NCI-H146 treated with DMSO at 0.1 percent for 48 hours (cell line): ENCODE results near the gene ARID4B.
"Not testable (repeated sequence)": the region's sequence is repeated elsewhere in the genome, so short reads cannot be mapped to it uniquely, and the experiment has no call there.

Source experiments
- DNase-seq: peaks from one replicate; lab custom pipeline; 2025; ENCODE audit not compliant: unreplicated experiment; lab: John Stamatoyannopoulos, UW

ARID4B gene

GRCh38 chr1:235330918-235331285 is 2.9 kb upstream of the ARID4B start:
- no peak for DNase-seq

GRCh38 chr1:235329139-235329902 is 1.3 kb upstream of the ARID4B start:
- DNase-seq, result no peak

GRCh38 chr1:235328271-235329138 is 526 bp upstream of the ARID4B start, which contains the start of gene GGPS1:
GGPS1 (plus strand) TSS chr1:235328570; CDS start chr1:235335265, 6,695 bp downstream.
- DNase-seq, result peak; percentile 99

GRCh38 chr1:235326719-235327558 is 1.0 kb downstream of the ARID4B start:
- DNase-seq, result peak; percentile 28

- DNase-seq, result no peak
Observed at GRCh38 chr1:235325854-235326253, 2.1 kb downstream of the ARID4B start.

- DNase-seq, result no peak
Observed at GRCh38 chr1:235325139-235325538, 2.8 kb downstream of the ARID4B start.

- DNase-seq, result no peak
Observed at GRCh38 chr1:235324296-235324695, 3.7 kb downstream of the ARID4B start.

- DNase-seq, result no peak
Observed at GRCh38 chr1:235320521-235321179, 7.3 kb downstream of the ARID4B start.

GRCh38 chr1:235319255-235319654 is 8.7 kb downstream of the ARID4B start:
- no peak for DNase-seq

GRCh38 chr1:235317168-235317567 is 10.8 kb downstream of the ARID4B start:
- no peak for DNase-seq

- DNase-seq, result no peak
Observed at GRCh38 chr1:235315735-235316134, 12.2 kb downstream of the ARID4B start.

GRCh38 chr1:235315173-235315572 is 12.8 kb downstream of the ARID4B start:
- DNase-seq, result no peak

- no peak for DNase-seq
Observed at GRCh38 chr1:235313931-235314678, 13.9 kb downstream of the ARID4B start.

- no peak for DNase-seq
Observed at GRCh38 chr1:235313262-235313661, 14.7 kb downstream of the ARID4B start.

GRCh38 chr1:235309206-235309605 is 18.8 kb downstream of the ARID4B start:
- not testable (repeated sequence) for DNase-seq

GRCh38 chr1:235307158-235308124 is 20.5 kb downstream of the ARID4B start:
- DNase-seq, result no peak

GRCh38 chr1:235304549-235305451 is 23.2 kb downstream of the ARID4B start:
- DNase-seq, result peak; percentile 66

GRCh38 chr1:235302143-235302542 is 25.8 kb downstream of the ARID4B start:
- no peak for DNase-seq
